Progenitor cell of endocrine pancreas (in vitro differentiated cells): ENCODE data around the gene LGALS3. TPM values are rescaled to one million over a fixed set of nuclear protein-coding genes. Genes with fewer than 3 reads are reported as not detected.
A peak's percentile ranks its signal among the peaks of the same experiment; 100 is the strongest.

Experiments used
- DNase-seq: peaks from one replicate; pipeline ENCODE4 v3.0.0; 2021; ENCODE audit warnings: low spot score; ENCODE audit not compliant: unreplicated experiment
- H3K27ac Mint-ChIP-seq: 2 replicates; pipeline ENCODE4 v1.8.0; 2021; ENCODE audit warnings: mild to moderate bottlenecking, moderate library complexity, mixed read lengths
- H3K27me3 Mint-ChIP-seq: 2 replicates; pipeline ENCODE4 v1.8.0; 2021; ENCODE audit warnings: mixed read lengths
- H3K36me3 Mint-ChIP-seq: 2 replicates; pipeline ENCODE4 v1.8.0; 2022; ENCODE audit warnings: mixed read lengths; ENCODE audit not compliant: insufficient read depth
- H3K4me1 Mint-ChIP-seq: 2 replicates; pipeline ENCODE4 v1.8.0; 2021; ENCODE audit warnings: low read depth, mixed read lengths
- H3K4me3 Mint-ChIP-seq: 2 replicates; pipeline ENCODE4 v1.8.0; 2021; ENCODE audit warnings: low read depth, mild to moderate bottlenecking, moderate library complexity, mixed read lengths
- H3K9me3 Mint-ChIP-seq: 2 replicates; pipeline ENCODE4 v1.8.0; 2021; ENCODE audit warnings: low read depth, mixed read lengths
- total RNA-seq: library from RNA; stranded (reverse); gene quantifications from 2 replicates; pipeline ENCODE4 v1.2.1, GENCODE V29; 2021
- TF ChIP-seq, protein P1 (sequence below): fragments of 200-600 bp; sonication (generic); IDR thresholded peaks from one replicate; pipeline ENCODE4 v1.5.0; 2021; ENCODE audit warnings: antibody characterized with exemption, mild to moderate bottlenecking; ENCODE audit not compliant: unreplicated experiment

LGALS3 gene
- total RNA-seq, 1 donor from 2014 or later, result 27.0 TPM

DNA sequence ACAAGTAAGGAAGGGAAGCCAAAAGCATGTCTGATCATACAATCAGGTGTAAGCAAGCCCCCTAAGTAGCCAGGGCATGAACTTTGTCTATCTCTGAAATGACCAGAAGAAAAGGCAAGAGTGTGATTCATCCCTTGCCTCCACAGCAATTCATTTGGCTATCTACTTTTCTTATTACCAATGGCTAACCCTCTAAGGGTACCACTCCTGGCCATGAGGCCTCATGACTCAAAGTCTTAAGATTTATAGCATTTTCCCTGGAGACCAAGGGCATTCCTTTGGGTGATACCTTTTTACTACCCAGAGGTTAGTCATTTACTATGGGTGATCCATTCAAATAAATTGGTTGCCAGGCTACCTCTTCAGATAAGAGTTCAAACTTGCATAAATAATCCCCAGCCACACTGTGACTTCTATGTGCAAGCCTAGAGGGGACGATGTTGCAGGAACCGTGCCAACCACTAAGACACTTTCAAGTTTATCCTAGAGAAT lies 1.5 kb upstream of the LGALS3 start:
- peaks cover 25% of the 10 kb centered on the region for H3K27me3 Mint-ChIP-seq
- TF ChIP-seq, protein P1, sequence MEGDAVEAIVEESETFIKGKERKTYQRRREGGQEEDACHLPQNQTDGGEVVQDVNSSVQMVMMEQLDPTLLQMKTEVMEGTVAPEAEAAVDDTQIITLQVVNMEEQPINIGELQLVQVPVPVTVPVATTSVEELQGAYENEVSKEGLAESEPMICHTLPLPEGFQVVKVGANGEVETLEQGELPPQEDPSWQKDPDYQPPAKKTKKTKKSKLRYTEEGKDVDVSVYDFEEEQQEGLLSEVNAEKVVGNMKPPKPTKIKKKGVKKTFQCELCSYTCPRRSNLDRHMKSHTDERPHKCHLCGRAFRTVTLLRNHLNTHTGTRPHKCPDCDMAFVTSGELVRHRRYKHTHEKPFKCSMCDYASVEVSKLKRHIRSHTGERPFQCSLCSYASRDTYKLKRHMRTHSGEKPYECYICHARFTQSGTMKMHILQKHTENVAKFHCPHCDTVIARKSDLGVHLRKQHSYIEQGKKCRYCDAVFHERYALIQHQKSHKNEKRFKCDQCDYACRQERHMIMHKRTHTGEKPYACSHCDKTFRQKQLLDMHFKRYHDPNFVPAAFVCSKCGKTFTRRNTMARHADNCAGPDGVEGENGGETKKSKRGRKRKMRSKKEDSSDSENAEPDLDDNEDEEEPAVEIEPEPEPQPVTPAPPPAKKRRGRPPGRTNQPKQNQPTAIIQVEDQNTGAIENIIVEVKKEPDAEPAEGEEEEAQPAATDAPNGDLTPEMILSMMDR, result no peak
- no peaks in the 10 kb centered on the region for H3K9me3 Mint-ChIP-seq
- no peaks in the 10 kb centered on the region for H3K36me3 Mint-ChIP-seq
- peak overlapping the region; percentile 5 for H3K27ac Mint-ChIP-seq
- peaks cover 27% of the 10 kb centered on the region for H3K4me1 Mint-ChIP-seq
- no peak for DNase-seq
- no peak overlapping the region for H3K4me3 Mint-ChIP-seq

DNA sequence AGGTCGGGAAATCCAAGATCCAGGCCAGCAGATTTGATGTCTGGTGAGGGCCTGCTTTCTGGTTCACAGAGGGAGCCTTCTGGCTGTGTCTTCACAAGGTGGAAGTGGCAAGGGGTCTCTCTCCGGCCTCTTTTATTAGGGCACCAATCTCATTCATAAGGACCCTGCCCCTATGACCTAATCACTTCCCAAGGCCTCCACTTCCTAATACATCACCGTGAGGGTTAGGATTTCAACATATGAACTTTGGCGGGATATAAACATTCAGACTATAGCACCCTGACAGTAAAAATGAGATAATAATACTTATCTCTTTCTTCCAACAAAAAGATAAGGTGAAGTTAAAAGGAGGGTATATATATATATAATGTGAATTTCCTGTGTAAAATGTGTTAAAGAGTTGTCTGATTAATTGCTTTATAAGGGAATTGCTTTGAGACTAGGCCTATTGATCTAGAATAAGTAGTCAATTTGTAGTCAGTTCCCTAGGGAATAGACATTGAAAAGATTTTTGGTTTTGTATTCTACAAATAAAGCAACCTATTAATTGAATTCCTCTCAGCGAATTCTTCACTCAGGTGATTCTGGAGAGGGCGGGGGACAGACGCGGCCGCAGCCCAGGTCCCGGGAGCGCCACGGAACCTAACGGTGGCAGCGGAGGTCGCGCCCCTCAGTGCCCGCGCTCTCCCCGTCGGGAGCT lies 516 bp upstream of the LGALS3 start:
- H3K27ac Mint-ChIP-seq, result peak overlapping the region; percentile 77
- DNase-seq, result no peak
- H3K4me3 Mint-ChIP-seq, result peak overlapping the region; percentile 70
- no peaks in the 10 kb centered on the region for H3K36me3 Mint-ChIP-seq
- H3K9me3 Mint-ChIP-seq, result no peaks in the 10 kb centered on the region
- peaks cover 25% of the 10 kb centered on the region for H3K27me3 Mint-ChIP-seq
- TF ChIP-seq, protein P1, result no peak
- peaks cover 22% of the 10 kb centered on the region for H3K4me1 Mint-ChIP-seq

DNA sequence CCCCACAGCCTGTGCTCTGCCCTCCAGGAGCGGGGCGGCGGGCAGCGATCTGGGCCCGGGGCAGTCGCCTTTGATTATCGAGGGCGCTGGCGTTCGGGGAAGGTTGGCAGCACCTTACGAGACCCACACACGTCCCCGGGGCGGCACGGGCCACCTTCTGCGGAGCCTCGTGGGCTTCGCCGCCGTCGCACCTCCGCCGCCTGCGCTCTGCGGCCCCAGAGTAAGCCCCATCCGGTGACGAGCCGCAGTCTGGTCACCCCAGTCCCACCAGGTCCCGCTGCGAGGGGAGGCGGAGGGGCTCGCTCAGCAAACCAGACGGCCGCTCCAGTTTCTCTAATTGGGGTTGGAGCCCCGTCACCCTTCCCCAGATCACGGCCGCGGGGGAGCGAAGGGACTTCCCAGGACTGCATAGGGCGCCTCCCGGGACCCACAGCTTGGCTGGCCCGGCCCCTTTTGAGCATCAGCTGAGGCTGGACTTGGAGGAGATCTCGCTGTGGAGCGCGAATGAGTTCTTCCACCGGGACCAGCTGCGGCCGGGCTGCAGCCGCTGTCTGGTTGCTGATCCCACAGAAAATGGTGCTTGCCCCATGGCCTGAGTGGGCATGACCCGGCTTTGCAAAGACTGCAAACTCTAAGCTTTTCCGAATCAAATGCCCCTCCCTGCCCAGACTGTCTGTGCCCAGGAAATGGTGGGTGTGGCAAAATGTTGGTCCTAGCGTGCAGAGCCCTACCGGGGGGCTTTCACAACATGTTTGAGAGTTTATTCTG lies 560 bp downstream of the LGALS3 start:
- H3K36me3 Mint-ChIP-seq, result no peaks in the 10 kb centered on the region
- TF ChIP-seq, protein P1, result no peak
- no peaks in the 10 kb centered on the region for H3K9me3 Mint-ChIP-seq
- no peak overlapping the region for H3K27ac Mint-ChIP-seq
- peaks cover 18% of the 10 kb centered on the region for H3K4me1 Mint-ChIP-seq
- H3K4me3 Mint-ChIP-seq, result peak overlapping the region; percentile 68
- DNase-seq, result peak; percentile 24
- H3K27me3 Mint-ChIP-seq, result peaks cover 25% of the 10 kb centered on the region

DNA sequence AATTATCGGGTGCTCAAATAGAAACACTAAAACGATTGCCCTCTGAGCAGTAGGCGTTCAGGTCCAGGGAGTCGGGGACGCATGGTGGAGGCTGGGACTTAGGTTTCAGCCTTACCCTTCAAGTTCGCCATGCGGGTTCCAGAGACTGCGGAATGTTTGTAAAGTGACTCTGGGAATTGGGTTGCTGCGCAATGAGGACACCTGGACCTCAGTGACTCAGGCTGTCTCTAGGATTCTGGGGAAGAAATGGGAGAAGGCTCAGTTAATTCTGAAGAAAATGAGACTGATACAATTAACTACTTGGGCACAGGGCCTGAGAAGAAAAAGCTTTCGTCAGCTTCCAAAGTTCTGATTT lies 1.1 kb downstream of the LGALS3 start:
- Mint-ChIP-seq H3K4me3 (peak overlapping the region; percentile 68), H3K9me3 (no peaks in the 10 kb centered on the region), H3K36me3 (no peaks in the 10 kb centered on the region), H3K4me1 (peaks cover 18% of the 10 kb centered on the region), H3K27ac (no peak overlapping the region), H3K27me3 (peaks cover 25% of the 10 kb centered on the region)
- no peak for DNase-seq
- TF ChIP-seq, protein P1, result no peak

DNA sequence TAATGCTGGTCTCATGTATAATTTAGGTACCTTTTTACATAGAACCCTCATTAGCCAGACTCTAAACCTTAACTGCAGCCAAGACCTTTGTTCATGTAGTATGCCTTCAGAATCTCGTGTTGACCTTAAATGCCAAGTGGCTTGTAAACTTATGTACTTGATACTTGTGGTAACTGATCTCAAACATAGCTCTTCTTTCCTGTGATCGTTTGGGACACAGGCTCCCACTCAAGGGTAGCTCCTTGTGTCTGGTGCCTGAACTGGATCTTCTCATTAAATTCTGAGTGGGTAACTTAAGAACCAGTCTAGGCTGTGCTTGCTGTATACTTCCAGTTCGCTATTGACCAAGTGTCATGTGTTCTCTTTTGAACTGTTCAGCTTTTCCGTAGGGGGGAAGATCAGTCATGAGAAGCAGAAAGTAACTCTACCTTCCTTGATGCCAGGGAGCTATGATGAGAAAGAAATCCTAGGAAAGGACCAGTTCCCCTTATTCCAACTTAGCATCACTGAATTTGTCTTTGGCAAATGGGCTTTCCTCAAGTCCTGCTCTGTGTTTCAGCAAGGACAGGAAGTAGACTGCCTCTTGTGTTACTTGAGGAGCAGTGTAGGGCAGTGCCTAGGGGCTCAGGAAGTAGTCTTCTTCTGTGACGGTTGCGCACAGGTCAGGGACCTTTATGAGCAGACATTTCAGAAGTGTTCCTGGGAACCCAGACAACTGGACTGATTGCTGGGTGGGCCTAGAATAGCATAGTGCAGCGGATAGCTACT lies 2.5 kb downstream of the LGALS3 start:
- H3K36me3 Mint-ChIP-seq, result no peaks in the 10 kb centered on the region
- H3K27me3 Mint-ChIP-seq, result peaks cover 25% of the 10 kb centered on the region
- no peak for DNase-seq
- TF ChIP-seq, protein P1, result no peak
- H3K4me1 Mint-ChIP-seq, result peaks cover 18% of the 10 kb centered on the region
- H3K27ac Mint-ChIP-seq, result no peak overlapping the region
- H3K4me3 Mint-ChIP-seq, result peak overlapping the region; percentile 68
- no peaks in the 10 kb centered on the region for H3K9me3 Mint-ChIP-seq
